Measurements from ENCODE around the gene CDH18. TPM values are rescaled to one million over a fixed set of nuclear protein-coding genes. Genes with fewer than 3 reads are reported as not detected.

The CDH18 gene
- total RNA-seq, 2 experiments from 2014 or later: not detected

DNA sequence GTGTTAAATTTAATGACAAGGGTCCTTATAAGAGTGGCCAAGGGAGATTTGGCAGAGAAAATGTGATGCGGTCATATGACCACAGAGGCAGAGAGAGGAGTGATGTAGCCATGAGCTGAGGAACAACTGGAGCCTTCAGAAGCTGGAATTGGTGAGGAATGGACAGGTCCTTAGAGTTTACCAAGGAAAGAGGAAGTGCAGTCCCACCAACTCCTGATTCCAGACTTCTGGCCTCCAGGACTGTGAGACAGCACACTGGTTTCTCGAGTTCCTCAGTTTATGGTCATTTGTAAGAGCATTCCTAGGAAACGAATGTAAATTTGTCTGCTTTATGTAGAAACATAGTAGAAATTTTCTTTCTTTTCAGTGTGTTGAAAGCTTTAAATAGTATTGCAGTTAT lies 410.1 kb downstream of the CDH18 start:
- intact Hi-C loops (cut with micrococcal nuclease): no loop called here
- peaks cover 2% of the 10 kb centered on the region for H3K9me3 Mint-ChIP-seq
- no peak overlapping the region for H3K4me3 Mint-ChIP-seq
- H3K27me3 Mint-ChIP-seq (ENCODE audit: low read depth): no peaks in the 10 kb centered on the region
- DNase-seq: no peak
- no peaks in the 10 kb centered on the region for H3K36me3 Mint-ChIP-seq (ENCODE audit: low read depth)
- H3K4me1 Mint-ChIP-seq (ENCODE audit: low read depth): no peaks in the 10 kb centered on the region
- CTCF ChIA-PET: no interaction called here
- no peak overlapping the region for H3K27ac Mint-ChIP-seq

DNA sequence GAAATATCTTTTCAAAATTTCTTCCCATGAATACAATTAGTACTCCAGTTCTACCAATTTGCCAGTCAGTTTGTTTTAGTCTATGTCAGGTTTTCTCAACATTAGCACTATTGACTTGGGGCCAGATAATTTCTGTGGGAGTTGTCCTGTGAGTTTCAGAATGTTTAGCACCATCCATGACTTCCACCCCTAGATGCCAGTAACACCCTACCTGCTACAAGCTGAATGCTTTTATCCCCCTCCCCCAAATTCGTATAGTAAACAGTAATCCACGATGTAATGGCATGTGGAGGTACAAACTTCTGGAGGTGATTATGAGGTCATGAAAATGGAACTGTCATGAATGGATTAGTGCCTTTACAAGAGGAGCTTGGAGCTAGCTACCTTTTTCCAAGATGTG lies 420.0 kb downstream of the CDH18 start:
- DNase-seq: no peak
- Mint-ChIP-seq H3K36me3 (ENCODE audit: low read depth) (no peaks in the 10 kb centered on the region), H3K27ac (no peak overlapping the region), H3K4me1 (ENCODE audit: low read depth) (no peaks in the 10 kb centered on the region), H3K4me3 (no peak overlapping the region), H3K27me3 (ENCODE audit: low read depth) (no peaks in the 10 kb centered on the region), H3K9me3 (peaks cover 10% of the 10 kb centered on the region)
- intact Hi-C loops (cut with micrococcal nuclease): loop anchor here (10.0 kb wide), 1 partner anchor 1047 kb away; no protein-coding TSS in a partner anchor
- CTCF ChIA-PET: interaction anchor here (0.6 kb wide), 1 partner anchor 1729 kb away, joined by 3 read pairs; no protein-coding TSS in a partner anchor

DNA sequence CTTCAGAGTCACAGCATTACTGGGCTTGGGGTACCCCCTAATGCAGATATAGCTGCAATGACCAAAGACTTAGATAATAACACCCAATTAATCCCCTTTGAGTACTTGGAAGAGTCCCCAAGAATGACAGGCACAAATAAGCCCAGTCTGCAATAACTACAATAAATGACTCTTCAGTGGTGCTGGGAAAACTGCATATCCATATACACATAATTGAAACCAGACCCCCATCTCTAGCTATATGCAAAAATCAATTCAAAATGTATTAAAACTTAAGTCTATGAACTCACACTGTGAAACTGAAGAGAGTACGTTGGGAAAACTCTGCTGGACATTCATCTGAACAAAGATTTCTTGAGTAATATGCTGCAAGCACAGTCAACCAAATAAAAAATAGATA lies 422.5 kb downstream of the CDH18 start:
- Mint-ChIP-seq H3K27me3 (ENCODE audit: low read depth) (no peaks in the 10 kb centered on the region), H3K4me1 (ENCODE audit: low read depth) (no peaks in the 10 kb centered on the region), H3K4me3 (no peak overlapping the region), H3K27ac (no peak overlapping the region), H3K36me3 (ENCODE audit: low read depth) (no peaks in the 10 kb centered on the region), H3K9me3 (peaks cover 10% of the 10 kb centered on the region)
- intact Hi-C loops (cut with micrococcal nuclease): loop anchor here (10.0 kb wide), 1 partner anchor 1049 kb away; no protein-coding TSS in a partner anchor
- CTCF ChIA-PET: no interaction called here
- DNase-seq: no peak

GRCh38 chr5:19564036-19564435 lies 424.0 kb downstream of the CDH18 start:
- Mint-ChIP-seq H3K9me3 (peaks cover 13% of the 10 kb centered on the region), H3K4me1 (ENCODE audit: low read depth) (no peaks in the 10 kb centered on the region), H3K4me3 (no peak overlapping the region), H3K27me3 (ENCODE audit: low read depth) (no peaks in the 10 kb centered on the region), H3K36me3 (ENCODE audit: low read depth) (no peaks in the 10 kb centered on the region), H3K27ac (no peak overlapping the region)
- DNase-seq: no peak
- intact Hi-C loops (cut with micrococcal nuclease): loop anchor here (10.0 kb wide), 1 partner anchor 1051 kb away; no protein-coding TSS in a partner anchor
- CTCF ChIA-PET: no interaction called here

GRCh38 chr5:19555876-19556275 lies 432.1 kb downstream of the CDH18 start:
- intact Hi-C loops (cut with micrococcal nuclease): no loop called here
- Mint-ChIP-seq H3K36me3 (ENCODE audit: low read depth) (no peaks in the 10 kb centered on the region), H3K4me1 (ENCODE audit: low read depth) (no peaks in the 10 kb centered on the region), H3K4me3 (no peak overlapping the region), H3K27ac (no peak overlapping the region), H3K27me3 (ENCODE audit: low read depth) (no peaks in the 10 kb centered on the region), H3K9me3 (peaks cover 8% of the 10 kb centered on the region)
- no peak for DNase-seq
- CTCF ChIA-PET: no interaction called here

- H3K4me1 Mint-ChIP-seq (ENCODE audit: low read depth): no peaks in the 10 kb centered on the region
- H3K36me3 Mint-ChIP-seq (ENCODE audit: low read depth): no peaks in the 10 kb centered on the region
- no peak for DNase-seq
- no peaks in the 10 kb centered on the region for H3K27me3 Mint-ChIP-seq (ENCODE audit: low read depth)
- H3K9me3 Mint-ChIP-seq: peaks cover 7% of the 10 kb centered on the region
- H3K4me3 Mint-ChIP-seq: no peak overlapping the region
- CTCF ChIA-PET: no interaction called here
- intact Hi-C loops (cut with micrococcal nuclease): no loop called here
- H3K27ac Mint-ChIP-seq: no peak overlapping the region
Measured at GRCh38 chr5:19555436-19555835, 432.6 kb downstream of the CDH18 start.

GRCh38 chr5:19554524-19554923 lies 433.5 kb downstream of the CDH18 start:
- Mint-ChIP-seq H3K27me3 (ENCODE audit: low read depth) (no peaks in the 10 kb centered on the region), H3K4me3 (no peak overlapping the region), H3K36me3 (ENCODE audit: low read depth) (no peaks in the 10 kb centered on the region), H3K27ac (no peak overlapping the region), H3K4me1 (ENCODE audit: low read depth) (no peaks in the 10 kb centered on the region), H3K9me3 (peaks cover 7% of the 10 kb centered on the region)
- intact Hi-C loops (cut with micrococcal nuclease): no loop called here
- CTCF ChIA-PET: no interaction called here
- no peak for DNase-seq

DNA sequence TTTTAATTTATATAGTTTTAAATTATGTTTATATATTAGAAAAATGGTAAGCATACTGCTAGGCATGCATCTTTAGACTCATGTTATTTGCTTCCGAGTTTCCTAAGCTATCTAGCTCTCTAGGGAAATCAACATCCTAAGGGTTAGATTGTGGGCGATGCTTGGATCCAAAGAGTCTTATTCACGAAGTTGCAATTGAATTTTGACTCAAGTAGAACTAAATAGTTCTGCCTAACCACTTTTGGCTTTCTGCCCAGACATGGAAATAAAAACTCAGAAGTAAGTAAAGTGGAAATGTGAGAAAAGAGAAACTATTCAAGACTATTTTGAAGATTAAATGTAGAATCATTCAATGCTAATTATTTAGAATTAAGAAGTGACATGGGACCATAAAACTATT lies 440.4 kb downstream of the CDH18 start:
- no peaks in the 10 kb centered on the region for H3K36me3 Mint-ChIP-seq (ENCODE audit: low read depth)
- peaks cover 6% of the 10 kb centered on the region for H3K9me3 Mint-ChIP-seq
- H3K27me3 Mint-ChIP-seq (ENCODE audit: low read depth): no peaks in the 10 kb centered on the region
- H3K4me1 Mint-ChIP-seq (ENCODE audit: low read depth): no peaks in the 10 kb centered on the region
- no peak overlapping the region for H3K4me3 Mint-ChIP-seq
- intact Hi-C loops (cut with micrococcal nuclease): no loop called here
- CTCF ChIA-PET: no interaction called here
- H3K27ac Mint-ChIP-seq: no peak overlapping the region
- DNase-seq: no peak

- Mint-ChIP-seq H3K9me3 (peaks cover 6% of the 10 kb centered on the region), H3K36me3 (ENCODE audit: low read depth) (no peaks in the 10 kb centered on the region)
- intact Hi-C loops (cut with micrococcal nuclease): no loop called here
Measured at GRCh38 chr5:19546521-19546920, 441.5 kb downstream of the CDH18 start.

GRCh38 chr5:19538607-19539006 lies 449.4 kb downstream of the CDH18 start:
- CTCF ChIA-PET: no interaction called here
- Mint-ChIP-seq H3K27ac (no peak overlapping the region), H3K4me1 (ENCODE audit: low read depth) (no peaks in the 10 kb centered on the region), H3K36me3 (ENCODE audit: low read depth) (no peaks in the 10 kb centered on the region), H3K9me3 (peaks cover 9% of the 10 kb centered on the region), H3K27me3 (ENCODE audit: low read depth) (no peaks in the 10 kb centered on the region), H3K4me3 (no peak overlapping the region)
- DNase-seq: no peak
- intact Hi-C loops (cut with micrococcal nuclease): no loop called here

More at GRCh38 chr5:19546521-19546920, 441.5 kb downstream of the CDH18 start:
- DNase-seq: no peak
- Mint-ChIP-seq H3K4me1 (ENCODE audit: low read depth) (no peaks in the 10 kb centered on the region), H3K4me3 (no peak overlapping the region), H3K27ac (no peak overlapping the region), H3K27me3 (ENCODE audit: low read depth) (no peaks in the 10 kb centered on the region)
- CTCF ChIA-PET: no interaction called here

DNA sequence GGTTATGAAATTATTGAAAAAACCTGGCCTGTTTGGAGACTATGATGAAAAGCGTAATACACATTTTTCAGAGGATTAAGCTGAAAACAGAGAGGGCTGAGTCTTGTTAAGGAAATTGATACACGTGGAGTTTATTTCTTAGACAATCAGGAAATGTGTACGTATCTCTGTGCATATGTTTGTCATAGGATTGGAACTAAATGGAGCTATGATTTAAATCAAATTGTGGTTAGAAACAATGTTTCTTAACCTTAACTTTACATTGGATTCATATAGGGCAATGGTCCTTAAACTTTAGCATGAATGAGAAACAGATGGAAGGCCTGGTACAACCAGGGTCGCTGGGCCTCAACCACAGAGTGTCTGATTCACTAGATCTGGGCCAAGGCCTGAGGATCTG lies 451.6 kb downstream of the CDH18 start:
- Mint-ChIP-seq H3K9me3 (peaks cover 10% of the 10 kb centered on the region), H3K27ac (no peak overlapping the region), H3K36me3 (ENCODE audit: low read depth) (no peaks in the 10 kb centered on the region), H3K27me3 (ENCODE audit: low read depth) (no peaks in the 10 kb centered on the region), H3K4me1 (ENCODE audit: low read depth) (no peaks in the 10 kb centered on the region), H3K4me3 (no peak overlapping the region)
- CTCF ChIA-PET: no interaction called here
- DNase-seq: no peak
- intact Hi-C loops (cut with micrococcal nuclease): no loop called here

GRCh38 chr5:19534751-19535150 lies 453.2 kb downstream of the CDH18 start:
- no peaks in the 10 kb centered on the region for H3K36me3 Mint-ChIP-seq (ENCODE audit: low read depth)
- no peak overlapping the region for H3K4me3 Mint-ChIP-seq
- H3K9me3 Mint-ChIP-seq: peaks cover 14% of the 10 kb centered on the region
- no peaks in the 10 kb centered on the region for H3K4me1 Mint-ChIP-seq (ENCODE audit: low read depth)
- CTCF ChIA-PET: no interaction called here
- H3K27ac Mint-ChIP-seq: no peak overlapping the region
- intact Hi-C loops (cut with micrococcal nuclease): no loop called here
- DNase-seq: no peak
- H3K27me3 Mint-ChIP-seq (ENCODE audit: low read depth): no peaks in the 10 kb centered on the region

GRCh38 chr5:19532936-19533335 lies 455.1 kb downstream of the CDH18 start:
- no peak overlapping the region for H3K4me3 Mint-ChIP-seq
- intact Hi-C loops (cut with micrococcal nuclease): no loop called here
- peaks cover 14% of the 10 kb centered on the region for H3K9me3 Mint-ChIP-seq
- H3K27ac Mint-ChIP-seq: no peak overlapping the region
- H3K36me3 Mint-ChIP-seq (ENCODE audit: low read depth): no peaks in the 10 kb centered on the region
- CTCF ChIA-PET: no interaction called here
- no peaks in the 10 kb centered on the region for H3K27me3 Mint-ChIP-seq (ENCODE audit: low read depth)
- H3K4me1 Mint-ChIP-seq (ENCODE audit: low read depth): no peaks in the 10 kb centered on the region
- DNase-seq: no peak

Measured in activated naive CD4-positive, alpha-beta T cell treated with anti-CD3 and anti-CD28 coated beads for 36 hours (primary cell).